Hematopoietic multipotent progenitor cell treated with erythropoietin and hydrocortisone succinate and interleukin-3 and kit ligand, for 17 days (in vitro differentiated cells): ENCODE data around the gene NTN4.
"Not testable (repeated sequence)": the region's sequence is repeated elsewhere in the genome, so short reads cannot be mapped to it uniquely, and the experiment has no call there.

ENCODE experiments used
- DNase-seq: peaks from one replicate; pipeline ENCODE4 v3.0.0-alpha.2; 2015; ENCODE audit warnings: low spot score

Gene NTN4

GRCh38 chr12:95709152-95709551 is 81.4 kb downstream of the NTN4 start:
- no peak for DNase-seq

- DNase-seq: no peak
Measured at GRCh38 chr12:95705143-95705542, 85.4 kb downstream of the NTN4 start.

- no peak for DNase-seq
Measured at GRCh38 chr12:95703986-95704385, 86.6 kb downstream of the NTN4 start.

- DNase-seq: no peak
Measured at GRCh38 chr12:95701722-95702418, 88.7 kb downstream of the NTN4 start.

- DNase-seq: no peak
Measured at GRCh38 chr12:95701275-95701674, 89.3 kb downstream of the NTN4 start.

GRCh38 chr12:95700316-95700785 is 90.2 kb downstream of the NTN4 start:
- DNase-seq: no peak

- DNase-seq: no peak
Measured at GRCh38 chr12:95699579-95699978, 91.0 kb downstream of the NTN4 start.

GRCh38 chr12:95694136-95694535 is 96.4 kb downstream of the NTN4 start:
- no peak for DNase-seq

- DNase-seq: no peak
Measured at GRCh38 chr12:95693689-95694088, 96.9 kb downstream of the NTN4 start.

- DNase-seq: no peak
Measured at GRCh38 chr12:95690861-95691635, 99.5 kb downstream of the NTN4 start.

GRCh38 chr12:95687937-95688336 is 102.6 kb downstream of the NTN4 start:
- no peak for DNase-seq

- no peak for DNase-seq
Measured at GRCh38 chr12:95683418-95683817, 107.1 kb downstream of the NTN4 start.

- DNase-seq: no peak
Measured at GRCh38 chr12:95681210-95681765, 109.3 kb downstream of the NTN4 start.

GRCh38 chr12:95678684-95679083 is 111.9 kb downstream of the NTN4 start:
- no peak for DNase-seq

GRCh38 chr12:95677782-95678181 is 112.8 kb downstream of the NTN4 start:
- DNase-seq: not testable (repeated sequence)

GRCh38 chr12:95674631-95675030 is 115.9 kb downstream of the NTN4 start:
- no peak for DNase-seq

- no peak for DNase-seq
Measured at GRCh38 chr12:95674163-95674562, 116.4 kb downstream of the NTN4 start.

GRCh38 chr12:95673576-95673975 is 117.0 kb downstream of the NTN4 start:
- DNase-seq: no peak

GRCh38 chr12:95672166-95672565 is 118.4 kb downstream of the NTN4 start:
- DNase-seq: no peak

GRCh38 chr12:95671265-95671664 is 119.3 kb downstream of the NTN4 start:
- no peak for DNase-seq

- no peak for DNase-seq
Measured at GRCh38 chr12:95663525-95663924, 127.0 kb downstream of the NTN4 start.

GRCh38 chr12:95661360-95661759 is 129.2 kb downstream of the NTN4 start:
- no peak for DNase-seq

GRCh38 chr12:95658386-95658785 is 132.2 kb downstream of the NTN4 start:
- no peak for DNase-seq
